22Rv1 (cell line): ENCODE measurements around the gene CCDC57.

Source experiments
- ZFX ChIP-seq: fragments of 450-650 bp; IDR thresholded peaks from 2 replicates; pipeline ENCODE4 v1.6.1; 2017; ENCODE audit warnings: antibody characterized with exemption, borderline replicate concordance
- TF ChIP-seq, protein P1 (sequence below): fragments of 450-650 bp; IDR thresholded peaks from 2 replicates; pipeline ENCODE4 v1.5.1; 2017; ENCODE audit warnings: mild to moderate bottlenecking

DNA sequence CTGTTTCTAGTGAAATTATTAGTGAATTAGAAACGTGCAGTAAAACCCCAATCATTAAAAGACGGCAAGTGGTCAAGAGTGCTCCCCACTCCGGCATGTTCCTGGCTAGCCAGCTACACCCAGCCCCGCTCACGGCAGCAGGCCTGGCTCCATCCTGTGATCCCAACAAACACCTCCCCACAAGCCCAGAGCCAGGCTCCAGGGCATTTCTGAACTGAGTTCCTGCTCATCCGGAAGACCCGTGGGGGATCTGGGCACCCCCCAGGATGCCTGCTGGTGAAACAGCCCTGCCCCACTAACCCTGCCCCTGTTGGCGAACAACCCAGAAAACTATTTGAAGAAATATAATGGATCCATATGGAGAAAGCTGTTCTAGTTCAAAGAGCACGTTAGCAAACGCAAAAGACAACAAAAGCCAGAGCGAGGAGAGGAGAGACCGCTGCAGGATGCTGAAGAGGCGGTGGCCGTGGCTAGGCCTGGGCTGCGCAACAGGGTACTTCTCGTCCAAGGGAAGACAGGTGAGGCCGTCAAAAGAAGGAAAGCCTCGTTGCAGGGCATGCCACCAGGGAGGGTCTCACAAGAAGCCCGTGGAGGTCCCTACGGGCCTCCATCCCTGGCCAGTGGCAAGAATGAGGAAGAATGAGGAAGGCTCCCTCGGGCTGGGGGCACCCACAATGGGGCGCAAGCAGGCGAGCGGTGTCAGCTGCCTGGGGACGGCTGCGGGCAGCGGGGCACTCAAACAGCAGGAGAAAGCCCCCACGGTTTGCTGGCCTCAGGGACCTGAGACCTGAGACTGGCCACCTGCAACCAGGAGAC, 35.4 kb upstream of the CCDC57 start:
- TF ChIP-seq, protein P1, sequence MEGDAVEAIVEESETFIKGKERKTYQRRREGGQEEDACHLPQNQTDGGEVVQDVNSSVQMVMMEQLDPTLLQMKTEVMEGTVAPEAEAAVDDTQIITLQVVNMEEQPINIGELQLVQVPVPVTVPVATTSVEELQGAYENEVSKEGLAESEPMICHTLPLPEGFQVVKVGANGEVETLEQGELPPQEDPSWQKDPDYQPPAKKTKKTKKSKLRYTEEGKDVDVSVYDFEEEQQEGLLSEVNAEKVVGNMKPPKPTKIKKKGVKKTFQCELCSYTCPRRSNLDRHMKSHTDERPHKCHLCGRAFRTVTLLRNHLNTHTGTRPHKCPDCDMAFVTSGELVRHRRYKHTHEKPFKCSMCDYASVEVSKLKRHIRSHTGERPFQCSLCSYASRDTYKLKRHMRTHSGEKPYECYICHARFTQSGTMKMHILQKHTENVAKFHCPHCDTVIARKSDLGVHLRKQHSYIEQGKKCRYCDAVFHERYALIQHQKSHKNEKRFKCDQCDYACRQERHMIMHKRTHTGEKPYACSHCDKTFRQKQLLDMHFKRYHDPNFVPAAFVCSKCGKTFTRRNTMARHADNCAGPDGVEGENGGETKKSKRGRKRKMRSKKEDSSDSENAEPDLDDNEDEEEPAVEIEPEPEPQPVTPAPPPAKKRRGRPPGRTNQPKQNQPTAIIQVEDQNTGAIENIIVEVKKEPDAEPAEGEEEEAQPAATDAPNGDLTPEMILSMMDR: no peak
- no peak for TF ChIP-seq ZFX
